Measurements from ENCODE around the gene LSP1. TPM values are rescaled to one million over a fixed set of nuclear protein-coding genes. Genes with fewer than 3 reads are reported as not detected.

Gene LSP1
- total RNA-seq, 1 donor from 2014 or later: not detected

GRCh38 chr11:1863352-1864216, 10.7 kb downstream of the LSP1 start:
- no peak for DNase-seq (ENCODE audit: low read depth)
- TF ChIP-seq, protein P1, sequence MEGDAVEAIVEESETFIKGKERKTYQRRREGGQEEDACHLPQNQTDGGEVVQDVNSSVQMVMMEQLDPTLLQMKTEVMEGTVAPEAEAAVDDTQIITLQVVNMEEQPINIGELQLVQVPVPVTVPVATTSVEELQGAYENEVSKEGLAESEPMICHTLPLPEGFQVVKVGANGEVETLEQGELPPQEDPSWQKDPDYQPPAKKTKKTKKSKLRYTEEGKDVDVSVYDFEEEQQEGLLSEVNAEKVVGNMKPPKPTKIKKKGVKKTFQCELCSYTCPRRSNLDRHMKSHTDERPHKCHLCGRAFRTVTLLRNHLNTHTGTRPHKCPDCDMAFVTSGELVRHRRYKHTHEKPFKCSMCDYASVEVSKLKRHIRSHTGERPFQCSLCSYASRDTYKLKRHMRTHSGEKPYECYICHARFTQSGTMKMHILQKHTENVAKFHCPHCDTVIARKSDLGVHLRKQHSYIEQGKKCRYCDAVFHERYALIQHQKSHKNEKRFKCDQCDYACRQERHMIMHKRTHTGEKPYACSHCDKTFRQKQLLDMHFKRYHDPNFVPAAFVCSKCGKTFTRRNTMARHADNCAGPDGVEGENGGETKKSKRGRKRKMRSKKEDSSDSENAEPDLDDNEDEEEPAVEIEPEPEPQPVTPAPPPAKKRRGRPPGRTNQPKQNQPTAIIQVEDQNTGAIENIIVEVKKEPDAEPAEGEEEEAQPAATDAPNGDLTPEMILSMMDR (conservative IDR thresholded peaks at IDR 0.05; ENCODE audit: low read depth, low read length): no peak
- H3K4me3 ChIP-seq (ENCODE audit: low read depth, low read length): no peak overlapping the region

DNA sequence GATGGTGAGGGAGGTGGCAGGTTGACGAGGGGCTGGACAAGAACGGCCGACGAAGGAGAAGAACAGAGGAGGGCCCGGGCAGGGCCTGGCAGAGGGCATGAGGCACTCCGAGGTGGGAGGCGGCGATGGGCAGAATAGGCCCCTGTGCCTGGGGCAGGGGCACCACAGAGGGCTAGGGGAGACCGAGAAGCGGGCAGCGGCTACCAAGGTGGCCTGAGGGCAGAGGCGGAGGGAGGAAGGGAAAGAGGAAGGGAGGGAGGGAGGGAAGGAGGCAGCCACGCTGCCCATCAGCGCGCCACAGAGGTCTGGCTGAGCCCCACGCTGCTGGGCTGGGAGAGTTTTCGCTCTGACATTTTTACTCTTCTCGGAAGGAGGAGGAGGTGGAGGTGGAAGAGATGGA, 11.3 kb downstream of the LSP1 start:
- DNase-seq (ENCODE audit: low read depth): no peak
- TF ChIP-seq, protein P1 (conservative IDR thresholded peaks at IDR 0.05; ENCODE audit: low read depth, low read length): no peak
- no peak overlapping the region for H3K4me3 ChIP-seq (ENCODE audit: low read depth, low read length)

DNA sequence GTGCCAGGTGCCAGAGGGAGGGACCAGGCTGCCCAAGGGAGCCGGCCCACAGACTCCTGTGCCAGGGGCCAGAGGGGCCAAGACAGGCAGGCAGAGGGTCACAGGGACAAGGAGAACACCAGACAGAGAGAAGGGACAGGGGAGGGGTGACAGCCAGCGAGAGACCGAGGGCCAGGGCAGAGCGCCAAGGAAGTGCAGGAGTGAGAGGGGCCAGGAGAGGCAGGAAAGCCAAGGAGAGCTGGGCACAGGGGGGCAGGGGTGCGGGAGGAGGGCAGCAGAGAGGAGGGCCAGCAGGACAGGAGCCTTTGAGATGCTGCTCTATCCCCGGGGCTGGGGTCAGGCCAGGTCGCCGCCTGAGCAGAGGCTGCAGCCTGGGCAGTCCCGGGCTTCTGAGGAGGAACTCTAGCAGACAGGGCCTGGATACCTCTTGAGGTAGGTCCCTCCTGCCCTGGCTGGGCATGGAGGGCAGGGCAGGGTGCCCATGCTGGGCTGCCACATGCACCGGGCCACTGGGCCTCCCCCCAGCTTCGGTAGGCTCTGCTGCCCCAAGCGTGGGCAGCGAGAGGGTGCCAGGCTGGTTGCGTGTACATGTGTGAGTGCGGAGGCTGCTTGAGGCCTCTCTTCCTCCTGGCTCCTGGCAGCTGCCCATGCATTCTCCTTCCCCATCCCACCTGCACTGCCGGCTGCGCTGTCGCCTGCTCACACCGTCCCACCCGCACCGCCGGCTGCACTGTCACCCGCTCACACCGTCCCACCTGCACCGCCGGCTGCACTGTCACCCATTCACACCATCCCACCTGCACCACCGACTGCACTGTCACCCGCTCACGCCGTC, 12.2 kb downstream of the LSP1 start:
- TF ChIP-seq, protein P1 (conservative IDR thresholded peaks at IDR 0.05; ENCODE audit: low read depth, low read length): no peak
- H3K4me3 ChIP-seq (ENCODE audit: low read depth, low read length): no peak overlapping the region
- DNase-seq (ENCODE audit: low read depth): no peak

- DNase-seq (ENCODE audit: low read depth): no peak
- H3K4me3 ChIP-seq (ENCODE audit: low read depth, low read length): no peak overlapping the region
- TF ChIP-seq, protein P1 (conservative IDR thresholded peaks at IDR 0.05; ENCODE audit: low read depth, low read length): no peak
Observed at GRCh38 chr11:1866226-1866625, 13.3 kb downstream of the LSP1 start.

DNA sequence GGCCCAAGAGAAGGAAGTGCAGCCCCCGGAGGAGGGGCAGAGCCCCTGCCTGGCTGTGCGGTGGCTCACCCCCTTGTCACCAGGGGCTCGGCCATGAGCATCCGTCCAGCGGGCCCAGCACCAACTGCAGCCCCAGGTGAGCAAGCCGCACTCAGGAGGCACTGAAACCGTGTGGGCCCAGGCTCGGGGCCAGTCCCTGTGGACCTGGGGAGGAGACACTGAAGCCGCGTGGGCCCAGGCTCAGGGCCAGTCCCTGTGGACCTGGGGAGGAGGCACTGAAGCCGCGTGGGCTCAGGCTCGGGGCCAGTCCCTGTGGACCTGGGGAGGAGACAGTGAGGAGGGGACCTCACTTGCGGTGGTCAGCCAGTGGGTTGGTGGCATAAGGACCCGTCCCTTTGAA, 13.9 kb downstream of the LSP1 start:
- H3K4me3 ChIP-seq (ENCODE audit: low read depth, low read length): no peak overlapping the region
- DNase-seq (ENCODE audit: low read depth): no peak
- TF ChIP-seq, protein P1 (conservative IDR thresholded peaks at IDR 0.05; ENCODE audit: low read depth, low read length): no peak

- no peak overlapping the region for H3K4me3 ChIP-seq (ENCODE audit: low read depth, low read length)
- TF ChIP-seq, protein P1 (conservative IDR thresholded peaks at IDR 0.05; ENCODE audit: low read depth, low read length): no peak
- DNase-seq (ENCODE audit: low read depth): no peak
Observed at GRCh38 chr11:1867381-1867780, 14.5 kb downstream of the LSP1 start.

Data from epithelial cell of proximal tubule (primary cell).